NCI-H748 (cell line): Measurements from ENCODE around the gene GFRA1.
"Not testable (repeated sequence)": the region's sequence is repeated elsewhere in the genome, so short reads cannot be mapped to it uniquely, and the experiment has no call there.

ENCODE experiments used
- DNase-seq: peaks from one replicate; lab custom pipeline; 2025; ENCODE audit not compliant: unreplicated experiment; lab: John Stamatoyannopoulos, UW

GFRA1 gene

DNA sequence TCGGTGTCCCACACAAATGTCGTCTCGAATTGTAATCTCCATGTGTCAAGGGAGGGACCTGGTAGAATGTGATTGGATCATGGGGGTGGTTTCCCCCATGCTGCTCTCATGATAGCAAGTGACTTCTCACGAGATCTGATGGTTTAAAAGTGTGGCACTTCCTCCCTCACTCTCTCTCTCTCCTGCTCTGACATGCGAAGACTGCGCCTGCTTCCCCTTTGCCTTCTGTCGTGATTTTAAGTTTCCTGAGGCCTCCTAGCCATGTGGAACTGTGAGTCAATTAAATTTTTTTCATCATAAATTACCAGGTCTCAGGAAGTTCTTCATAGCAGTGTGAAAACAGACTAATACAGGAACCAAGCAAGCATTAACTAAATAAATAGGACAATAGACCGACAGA, 229.1 kb downstream of the GFRA1 start:
- DNase-seq, result no peak

DNA sequence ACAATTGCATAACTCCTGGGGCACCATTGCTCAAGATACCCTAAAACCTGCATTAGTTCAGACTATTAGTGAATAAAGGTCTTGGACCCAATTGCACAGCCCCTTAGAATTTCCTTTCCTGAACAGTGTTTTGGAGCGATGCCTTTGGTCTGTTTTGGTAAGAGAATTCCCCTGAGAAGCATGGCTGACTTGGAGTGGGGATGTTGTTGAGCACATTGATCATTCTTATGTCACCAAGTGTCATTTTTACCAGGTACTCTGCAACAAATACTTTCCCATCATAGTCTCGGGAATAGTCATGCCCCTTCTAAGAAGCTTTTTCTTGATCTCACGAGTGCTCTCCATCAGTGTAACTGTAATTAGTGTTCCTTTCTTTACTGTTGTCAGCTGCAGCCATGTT, 229.7 kb downstream of the GFRA1 start:
- no peak for DNase-seq

DNA sequence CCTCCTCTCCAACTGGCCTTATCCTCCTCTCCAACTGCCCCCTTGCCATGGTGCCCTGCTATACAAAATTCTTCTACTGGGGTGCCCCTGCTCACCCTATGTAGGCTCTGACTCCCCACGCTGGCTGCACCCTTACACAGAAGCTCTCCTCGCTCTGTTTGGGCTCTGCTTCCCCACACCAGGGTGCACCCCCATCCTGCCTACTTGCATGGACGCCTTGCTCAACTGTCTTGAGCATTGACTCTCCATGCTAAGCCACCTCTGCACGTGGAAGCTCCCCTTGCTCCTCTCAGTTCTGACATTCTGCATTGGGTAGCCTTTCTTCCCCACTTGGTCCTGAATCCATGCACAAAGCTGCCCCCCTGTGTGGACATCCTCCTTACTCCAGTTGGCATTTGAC, 231.1 kb downstream of the GFRA1 start:
- DNase-seq, result no peak

- no peak for DNase-seq
Measured at GRCh38 chr10:116039612-116040011, 233.4 kb downstream of the GFRA1 start.

GRCh38 chr10:116038259-116038658, 234.7 kb downstream of the GFRA1 start:
- DNase-seq, result no peak

DNA sequence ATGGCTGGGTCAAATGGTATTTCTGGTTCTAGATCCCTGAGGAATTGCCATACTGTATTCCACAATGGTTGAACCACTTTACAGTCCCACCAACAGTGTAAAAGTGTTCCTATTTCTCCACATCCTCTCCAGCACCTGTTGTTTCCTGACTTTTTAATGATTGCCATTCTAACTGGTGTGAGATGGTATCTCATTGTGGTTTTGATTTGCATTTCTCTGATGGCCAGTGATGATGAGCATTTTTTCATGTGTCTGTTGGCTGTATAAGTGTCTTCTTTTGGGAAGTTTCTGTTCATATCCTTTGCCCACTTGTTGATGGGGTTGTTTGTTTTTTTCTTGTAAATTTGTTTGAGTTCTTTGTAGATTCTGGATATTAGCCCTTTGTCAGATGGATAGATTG, 237.6 kb downstream of the GFRA1 start:
- not testable (repeated sequence) for DNase-seq

DNA sequence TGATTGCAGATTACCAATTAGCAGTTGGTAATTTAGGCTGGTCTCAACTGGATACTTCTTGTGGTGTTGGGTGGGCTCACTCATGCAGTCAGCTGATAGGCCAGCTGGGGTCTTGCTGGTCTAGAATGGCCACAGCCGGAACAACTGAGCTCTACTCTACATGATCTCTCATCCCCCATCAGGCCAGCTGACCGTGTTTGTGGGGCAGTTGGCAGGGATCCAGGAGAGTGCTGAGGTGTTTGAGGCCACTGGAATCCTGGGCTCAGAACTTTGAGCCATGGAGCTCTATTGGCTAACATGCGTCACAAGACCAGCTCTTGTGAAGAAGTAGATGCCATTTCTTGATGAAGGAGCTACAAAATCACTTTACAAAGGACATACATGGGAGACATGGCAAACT, 242.4 kb downstream of the GFRA1 start:
- no peak for DNase-seq

- no peak for DNase-seq
Measured at GRCh38 chr10:116029826-116030225, 243.2 kb downstream of the GFRA1 start.

DNA sequence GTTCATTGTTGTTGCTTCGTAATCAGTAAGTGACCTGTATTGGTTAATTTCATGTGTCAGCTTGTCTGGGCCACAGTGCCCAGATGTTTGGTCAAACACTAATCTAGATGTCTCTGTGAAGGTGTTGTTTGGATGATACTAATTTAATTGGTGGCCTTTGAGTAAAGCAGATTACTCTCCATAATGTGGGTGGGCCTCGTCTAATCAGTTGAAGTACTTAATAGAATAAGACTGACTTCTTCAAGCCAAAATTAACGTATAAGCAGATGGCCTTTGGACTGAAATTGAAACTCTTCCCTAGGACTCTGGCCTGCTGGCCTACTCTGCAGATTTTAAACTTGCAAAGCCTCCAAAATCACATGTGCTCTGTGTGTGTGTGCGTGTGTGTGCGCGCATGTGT, 245.7 kb downstream of the GFRA1 start:
- no peak for DNase-seq

DNA sequence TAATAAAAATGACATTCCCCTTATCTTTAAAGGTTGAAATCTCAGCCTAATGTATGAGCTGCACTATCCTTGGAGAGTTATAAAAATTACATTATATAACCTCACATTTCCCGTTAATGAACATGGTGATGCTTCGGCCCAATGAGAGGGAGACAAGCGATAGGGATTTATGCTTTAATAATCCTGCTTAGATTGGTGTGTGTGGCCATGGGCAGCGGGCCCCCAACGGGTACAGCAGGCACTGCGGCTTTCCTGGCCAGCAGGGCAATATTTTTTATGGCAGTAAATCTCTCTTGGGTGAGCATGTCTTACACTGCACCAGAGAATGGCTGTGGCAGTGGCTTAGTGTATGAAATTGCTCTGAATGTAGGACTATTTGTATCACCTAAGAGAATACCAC, 246.3 kb downstream of the GFRA1 start:
- DNase-seq, result no peak

DNA sequence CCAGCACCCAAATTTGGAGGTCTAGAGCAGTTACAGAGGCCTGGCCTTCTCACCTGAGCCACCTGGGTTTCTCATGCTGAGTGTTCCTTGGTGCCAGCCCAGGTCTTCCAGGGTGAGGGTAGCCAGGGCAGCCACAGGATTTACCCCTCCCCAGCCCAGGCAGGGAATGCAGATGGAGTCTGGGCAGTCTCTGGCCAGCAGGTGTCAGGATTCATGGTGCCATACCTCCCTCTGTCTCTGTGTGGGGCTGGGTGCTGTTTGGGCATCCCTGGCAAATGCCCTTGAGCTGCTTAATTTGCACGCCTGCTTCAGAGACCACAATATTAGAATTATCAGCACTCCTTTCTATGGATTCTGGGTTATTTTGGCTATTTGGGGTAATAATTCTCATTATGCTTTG, 246.7 kb downstream of the GFRA1 start:
- no peak for DNase-seq

DNA sequence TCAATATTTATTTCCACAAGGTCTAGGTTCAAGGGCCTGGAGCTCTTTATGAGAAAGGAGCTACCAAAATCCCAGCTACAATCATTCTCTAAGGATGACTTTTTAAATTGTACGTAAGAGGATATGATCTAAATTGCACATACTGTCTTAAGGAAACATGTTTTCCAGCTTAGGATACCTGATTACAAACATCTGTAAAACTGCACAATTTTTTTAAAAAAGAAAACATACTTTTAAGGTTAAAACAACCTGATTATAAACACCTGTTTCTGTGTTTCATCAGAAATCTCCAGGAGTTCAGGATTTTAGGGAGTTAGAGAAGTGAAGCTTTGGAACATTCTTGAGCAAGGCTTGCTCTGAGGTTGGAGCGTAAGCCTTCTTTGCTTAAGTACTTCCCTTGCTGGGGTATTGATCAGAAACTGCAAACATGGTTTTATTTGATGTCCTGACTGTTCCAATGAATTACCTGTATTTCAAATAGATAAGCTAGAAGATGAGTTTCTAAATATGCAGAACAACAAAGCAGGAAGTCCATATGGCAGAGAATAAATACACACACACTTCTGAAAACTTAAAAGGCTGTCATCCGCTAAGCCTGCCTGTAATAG, 248.6 kb downstream of the GFRA1 start:
- no peak for DNase-seq

- DNase-seq, result no peak
Measured at GRCh38 chr10:116017405-116017804, 255.6 kb downstream of the GFRA1 start.

DNA sequence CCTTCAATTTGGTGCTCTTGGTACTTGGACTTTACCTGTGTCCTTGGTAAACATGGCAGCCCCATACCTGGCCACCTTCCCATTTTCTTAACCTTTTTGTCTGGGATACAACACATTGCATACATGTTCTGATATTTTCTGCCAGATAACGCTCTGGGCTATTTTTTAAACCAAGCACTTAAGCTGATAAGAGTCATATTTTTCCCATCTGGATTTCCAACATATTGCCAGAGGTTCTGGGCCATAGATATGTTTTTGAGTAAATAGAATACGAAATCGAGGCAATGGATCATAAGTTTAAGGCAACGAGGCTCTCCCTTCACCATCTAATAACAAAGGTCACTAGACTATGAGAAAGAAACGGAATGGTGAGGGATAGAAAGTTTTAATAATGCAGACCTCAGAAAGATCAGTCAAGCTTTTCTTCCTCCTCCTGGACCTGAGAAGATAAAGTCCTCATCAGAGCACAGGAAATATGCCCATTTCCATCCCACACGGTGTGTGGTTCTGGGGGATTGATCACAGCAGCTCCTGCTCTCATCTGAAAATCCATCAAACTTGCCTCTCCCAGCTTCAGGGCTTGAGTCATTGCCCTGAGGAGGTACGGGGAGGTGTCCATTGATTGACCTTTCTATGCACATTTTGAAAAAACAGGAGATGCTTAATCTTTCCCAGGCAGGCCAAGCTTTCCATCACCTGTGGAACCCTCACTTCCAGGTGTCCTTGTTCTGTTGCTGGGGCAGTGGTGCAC, 257.2 kb downstream of the GFRA1 start:
- no peak for DNase-seq

- no peak for DNase-seq
Measured at GRCh38 chr10:116014871-116015582, 258.0 kb downstream of the GFRA1 start.

DNA sequence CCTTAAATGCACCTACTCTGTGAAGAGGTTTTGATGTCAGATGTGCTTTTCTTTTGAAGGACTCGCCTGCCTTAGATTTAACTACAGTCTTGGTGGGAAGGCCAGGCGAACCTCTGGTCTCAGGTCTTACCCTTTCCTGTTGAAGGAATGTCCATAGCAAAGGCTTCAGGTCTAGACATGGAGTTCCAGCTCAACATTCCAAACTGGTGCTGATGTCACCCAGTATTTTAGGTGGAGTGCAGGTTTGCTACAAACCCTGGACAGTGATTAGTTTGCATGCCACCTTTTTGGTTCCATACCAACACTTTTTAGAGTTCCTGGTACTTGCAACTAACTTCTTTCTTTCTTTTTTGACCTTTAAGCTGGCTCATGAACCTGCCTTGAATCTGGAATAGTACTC, 258.7 kb downstream of the GFRA1 start:
- no peak for DNase-seq

DNA sequence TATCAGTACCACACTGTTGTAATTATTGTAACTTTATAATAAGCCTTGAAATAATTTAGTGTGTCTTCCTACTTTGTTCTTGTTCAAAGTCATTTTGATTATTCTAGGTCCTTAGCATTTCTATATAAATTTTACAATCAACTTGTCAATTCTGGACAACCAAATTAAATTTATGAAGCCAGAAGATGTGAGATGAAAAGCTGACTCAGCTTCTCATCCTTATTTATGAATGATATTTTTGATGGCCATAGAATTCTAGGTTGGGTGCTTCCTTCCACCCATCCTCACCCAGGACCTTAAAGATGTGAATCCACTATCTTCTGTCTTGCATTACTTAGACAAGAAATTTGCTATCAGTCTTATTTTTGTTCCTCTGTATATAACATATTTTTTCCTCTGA, 261.1 kb downstream of the GFRA1 start:
- no peak for DNase-seq

DNA sequence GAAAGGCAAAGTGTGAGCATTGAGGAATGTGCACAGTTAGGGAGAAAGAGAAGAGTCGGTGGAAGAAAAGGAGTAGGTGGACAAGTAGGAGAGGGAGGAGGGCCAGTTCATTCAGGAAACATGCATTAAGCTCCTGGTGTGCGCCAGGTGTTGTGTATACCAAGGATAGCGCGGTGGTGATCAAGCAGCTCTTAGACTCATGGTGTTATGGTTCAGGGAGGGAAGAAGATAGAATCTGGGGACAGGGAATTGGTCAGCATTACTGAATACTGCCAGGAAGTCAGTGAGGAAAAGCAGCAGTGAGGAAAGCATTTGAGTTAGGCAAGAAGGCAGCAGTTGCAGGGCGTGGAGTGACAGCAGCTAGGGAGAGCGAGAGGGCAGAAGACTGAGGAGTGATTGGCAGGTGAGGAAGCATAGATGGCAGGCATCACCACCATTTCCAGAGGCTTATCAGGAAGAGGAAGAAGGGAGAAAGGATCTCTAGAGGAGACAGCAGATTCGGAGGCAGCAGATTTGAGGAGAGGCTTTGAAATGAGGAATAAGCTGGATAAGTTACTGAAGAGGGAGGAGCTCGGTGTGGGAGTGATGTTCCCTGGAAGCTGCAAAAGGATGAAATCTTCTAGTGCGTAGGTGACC, 265.6 kb downstream of the GFRA1 start:
- no peak for DNase-seq
